GM19099 (cell line): ENCODE measurements around the gene CORO6.

Experiments
- POLR2A ChIP-seq: IDR thresholded peaks from 3 replicates; pipeline ENCODE4 v1.6.1; 2011; ENCODE audit warnings: low read depth; ENCODE audit not compliant: insufficient read length; ENCODE audit errors: extremely low read depth

CORO6 gene

DNA sequence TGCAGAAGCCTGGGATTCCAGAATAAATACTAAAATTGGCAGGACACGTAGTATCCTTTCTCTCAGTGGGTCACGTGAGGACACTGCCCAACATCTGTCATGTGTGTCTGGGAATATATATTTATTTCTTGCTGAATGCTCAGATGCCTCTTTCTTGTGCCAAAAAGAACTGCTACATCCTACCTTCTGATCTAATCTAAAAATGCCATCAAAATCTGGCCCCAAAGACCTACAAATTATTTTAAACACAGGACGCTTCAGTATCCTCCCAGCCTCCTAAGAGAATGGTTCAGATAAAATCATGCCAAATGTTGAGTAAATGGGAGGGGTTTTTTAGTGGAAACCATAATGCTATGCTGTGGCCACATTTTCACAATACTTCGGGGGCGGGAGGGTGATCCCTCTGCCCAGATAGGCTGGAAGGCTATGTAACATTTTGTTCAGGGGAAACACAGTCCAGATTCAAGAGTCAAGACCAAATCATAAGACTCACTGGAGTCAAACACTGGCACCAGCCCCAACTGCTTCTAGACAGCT, 22.9 kb upstream of the CORO6 start:
- TF ChIP-seq POLR2A: no peak

DNA sequence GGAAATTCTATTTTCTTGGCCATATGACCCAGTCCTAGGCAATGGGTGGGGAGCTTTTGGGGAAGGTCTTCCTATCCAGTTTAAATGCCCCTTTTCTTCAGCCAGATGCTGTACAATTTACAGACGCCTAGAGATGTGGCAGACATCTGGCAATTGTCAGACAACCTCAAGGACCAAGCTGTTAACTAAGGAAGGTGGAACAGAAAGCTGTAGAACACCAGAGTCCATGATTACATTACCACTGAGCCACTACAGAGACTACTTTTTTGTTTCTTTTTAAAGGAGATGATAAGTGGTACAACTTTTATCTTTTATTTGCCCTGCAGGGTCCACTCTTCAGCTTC, 21.1 kb upstream of the CORO6 start:
- TF ChIP-seq POLR2A: no peak

DNA sequence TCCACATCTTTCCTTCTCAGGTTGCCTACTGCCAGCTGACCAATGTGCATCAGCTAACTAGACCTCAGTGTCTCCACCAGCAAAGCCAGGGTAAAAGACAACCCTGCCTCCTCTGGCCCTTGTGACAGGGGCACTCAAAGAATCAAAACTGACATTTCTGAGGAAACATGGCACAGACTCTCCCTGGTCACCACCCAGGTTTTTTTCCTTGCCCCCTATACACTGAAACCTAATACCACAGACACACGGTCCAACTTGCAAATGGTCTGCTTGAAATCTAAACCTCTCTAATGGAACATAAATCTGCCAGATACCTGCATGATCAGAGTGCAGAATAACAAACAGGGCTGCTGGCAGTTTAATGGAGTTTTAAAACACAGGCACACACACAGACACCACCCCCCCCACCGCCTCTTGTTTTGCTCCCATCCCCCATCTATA, 19.5 kb upstream of the CORO6 start:
- no peak for TF ChIP-seq POLR2A

DNA sequence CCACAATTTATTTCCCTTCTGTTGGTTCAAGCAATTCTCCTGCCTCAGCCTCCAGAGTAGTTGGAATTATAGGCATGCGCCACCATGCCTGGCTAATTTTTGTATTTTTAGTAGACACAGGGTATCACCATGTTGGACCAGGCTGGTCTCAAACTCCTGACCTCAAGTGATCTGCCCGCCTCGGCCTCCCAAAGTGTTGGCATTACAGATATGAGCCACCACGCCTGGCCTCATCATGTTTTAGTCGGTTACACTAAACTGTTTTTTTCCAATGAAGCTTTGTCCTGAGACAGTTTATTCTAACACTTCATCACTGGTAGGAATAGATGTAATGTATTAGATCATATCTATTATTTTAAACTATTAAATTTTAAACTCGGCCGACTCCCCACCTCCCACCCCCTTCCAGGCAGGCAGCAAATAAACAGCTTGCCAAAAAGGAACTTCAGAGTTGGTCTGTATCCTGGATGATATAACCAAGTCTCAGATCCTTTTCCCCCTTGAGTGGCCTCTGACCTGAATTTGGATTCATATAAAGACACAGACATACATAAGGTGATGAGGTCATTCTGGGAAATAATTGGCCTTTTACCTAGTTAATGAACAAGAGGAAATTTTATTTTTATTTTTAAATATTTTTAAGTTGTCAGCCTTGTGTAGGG, 18.4 kb upstream of the CORO6 start:
- no peak for TF ChIP-seq POLR2A

DNA sequence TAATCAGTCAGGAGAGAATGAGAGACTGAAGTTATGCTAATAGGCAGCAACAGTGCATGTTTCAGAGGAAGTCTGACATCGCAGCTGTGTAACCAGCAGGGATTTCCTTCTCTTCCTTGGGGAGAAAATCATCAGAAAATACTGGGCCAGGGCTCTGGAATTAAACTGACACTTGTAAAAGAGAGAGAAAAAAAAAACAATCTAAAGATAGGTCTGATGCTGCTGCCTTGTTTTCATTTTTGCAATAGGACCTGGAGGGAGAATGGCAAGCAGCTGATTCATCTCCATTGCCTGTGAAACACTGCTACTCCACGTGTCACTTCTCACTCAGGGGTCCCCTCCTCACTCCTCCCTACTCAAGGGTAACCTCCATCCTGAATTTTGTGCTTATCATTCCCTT, 17.7 kb upstream of the CORO6 start:
- no peak for TF ChIP-seq POLR2A

DNA sequence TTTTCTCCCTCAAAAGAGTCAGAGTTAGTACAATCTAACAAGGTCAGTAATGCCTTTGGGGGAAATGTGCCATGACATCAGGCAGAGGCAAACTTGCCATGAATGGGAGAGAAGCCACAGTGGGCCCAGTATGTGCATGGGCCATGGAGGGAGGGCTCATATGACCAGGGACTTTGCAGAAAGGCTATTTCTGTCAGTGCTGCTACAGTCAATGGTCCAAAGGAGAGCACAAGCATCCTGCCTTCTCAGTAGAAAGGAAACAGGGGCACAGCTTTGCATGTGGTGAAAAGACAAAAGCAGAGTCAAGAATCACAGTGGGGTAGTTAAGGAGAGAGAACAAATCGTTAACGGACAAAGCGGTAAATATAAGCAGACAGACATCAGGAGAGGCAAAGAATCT, 11.2 kb upstream of the CORO6 start:
- no peak for TF ChIP-seq POLR2A

DNA sequence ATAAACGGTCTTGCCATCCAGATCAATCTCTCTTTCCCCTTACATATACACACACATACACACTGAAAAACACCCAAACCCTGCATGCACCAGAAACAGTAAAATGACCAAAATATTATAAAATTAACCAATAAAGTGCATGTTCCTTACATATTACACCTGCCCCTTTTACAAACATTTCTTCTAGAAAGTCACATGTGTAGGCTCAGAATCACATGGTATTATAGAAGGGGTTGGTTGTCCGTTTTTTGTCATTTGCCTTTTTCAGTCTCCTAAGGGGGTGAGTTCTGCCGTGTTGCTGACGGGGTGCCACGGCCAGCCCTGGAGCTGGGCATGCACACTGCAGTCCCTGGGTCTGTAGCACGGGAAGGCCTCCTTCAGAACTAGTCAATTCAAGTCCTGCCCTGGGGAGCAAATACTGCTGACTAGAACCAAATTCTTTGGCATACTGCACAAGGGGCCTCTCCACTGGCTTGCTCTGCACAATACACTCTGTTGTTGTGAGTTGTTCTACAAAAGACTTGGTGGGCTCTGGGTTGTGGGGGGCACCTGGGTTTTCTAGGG, 8.0 kb upstream of the CORO6 start:
- no peak for TF ChIP-seq POLR2A

DNA sequence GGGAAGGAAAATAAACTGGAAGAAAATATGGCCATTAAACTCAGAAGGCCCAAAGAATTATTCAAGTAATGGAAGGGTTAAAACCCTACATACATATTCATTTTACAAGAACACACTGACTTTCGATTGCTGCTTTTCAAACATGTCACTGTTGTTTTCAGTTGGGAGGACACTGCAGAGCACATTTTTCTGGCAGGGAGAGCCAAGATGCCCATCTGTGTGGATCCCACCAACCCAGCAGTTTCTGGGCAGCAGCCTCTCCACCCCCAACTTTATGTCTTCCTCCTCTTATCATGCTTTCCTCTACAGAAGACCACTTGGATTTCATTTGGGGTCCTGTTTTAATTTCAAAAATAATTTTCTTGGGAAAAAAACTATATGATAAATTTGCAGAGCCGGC, 7.1 kb upstream of the CORO6 start:
- TF ChIP-seq POLR2A: no peak

DNA sequence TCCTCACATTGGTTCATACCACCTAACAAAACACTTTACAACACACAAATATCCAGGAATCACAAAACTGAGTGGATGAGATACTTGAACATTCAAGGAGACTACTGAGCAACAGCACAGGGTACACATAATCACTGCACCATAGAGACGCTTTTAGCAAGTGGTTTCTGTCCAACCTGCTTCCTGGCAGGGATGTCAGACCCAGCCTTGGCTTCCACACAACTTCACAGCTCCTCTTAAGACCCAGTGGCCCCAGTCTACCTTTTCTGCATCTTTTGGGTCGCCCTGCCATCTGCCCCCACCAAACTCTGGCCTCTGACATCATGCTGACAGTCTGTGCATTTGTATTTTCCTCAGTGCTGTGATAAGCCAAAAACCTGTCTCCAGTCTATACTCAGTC, 5.9 kb upstream of the CORO6 start:
- no peak for TF ChIP-seq POLR2A

DNA sequence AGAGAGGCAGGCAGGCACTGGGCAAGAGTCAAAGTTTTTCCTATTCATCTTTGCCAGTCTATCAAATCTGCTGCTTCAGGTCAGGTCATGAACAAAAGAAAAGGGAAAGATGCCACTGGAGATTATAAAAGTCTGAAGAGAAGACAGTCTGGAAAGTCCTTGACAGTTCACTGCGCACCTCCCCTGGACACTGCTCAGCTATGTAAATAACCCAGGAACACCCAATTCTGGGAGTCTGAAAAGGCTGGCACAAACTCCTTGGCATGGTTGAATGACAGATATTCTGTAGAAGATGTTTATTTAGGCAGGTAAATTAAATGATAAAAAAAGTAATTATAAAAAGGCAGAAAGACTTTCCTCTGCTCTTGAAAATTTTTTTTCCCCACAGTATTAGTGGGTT, 5.2 kb upstream of the CORO6 start:
- no peak for TF ChIP-seq POLR2A

DNA sequence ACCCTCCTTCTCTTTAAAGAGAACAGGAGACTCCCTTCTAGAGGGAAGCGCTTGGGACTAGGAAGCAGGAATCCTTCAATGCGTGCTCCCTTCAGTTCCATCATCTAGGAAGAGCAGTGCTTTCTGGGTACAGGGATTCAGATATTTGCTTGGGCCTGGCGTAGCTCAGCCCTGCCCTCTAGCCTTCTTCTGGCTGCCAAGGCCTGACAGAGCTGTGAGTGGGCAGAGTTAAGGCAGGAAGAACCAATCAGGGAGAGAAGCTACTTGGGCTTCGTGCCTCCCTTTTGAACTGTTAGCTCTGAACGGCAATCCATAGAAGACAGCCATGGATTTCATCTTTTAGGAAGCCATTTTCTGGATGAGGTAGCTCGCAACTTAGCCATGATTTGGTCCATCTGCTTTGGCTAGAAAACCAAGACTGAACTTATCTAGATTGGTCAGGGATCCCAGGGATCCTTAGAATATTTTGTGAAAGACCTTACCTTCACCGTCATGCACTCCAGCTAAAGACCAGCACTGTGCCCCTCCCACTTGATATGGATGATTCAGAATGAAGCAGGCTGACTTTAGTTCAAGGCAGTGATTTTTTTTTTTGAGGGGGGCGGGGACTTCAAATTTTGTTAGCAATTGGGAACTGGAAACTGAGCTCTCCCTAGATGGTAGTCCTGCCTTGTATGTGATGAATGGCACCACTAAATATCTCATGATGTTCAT, 2.5 kb upstream of the CORO6 start:
- no peak for TF ChIP-seq POLR2A

DNA sequence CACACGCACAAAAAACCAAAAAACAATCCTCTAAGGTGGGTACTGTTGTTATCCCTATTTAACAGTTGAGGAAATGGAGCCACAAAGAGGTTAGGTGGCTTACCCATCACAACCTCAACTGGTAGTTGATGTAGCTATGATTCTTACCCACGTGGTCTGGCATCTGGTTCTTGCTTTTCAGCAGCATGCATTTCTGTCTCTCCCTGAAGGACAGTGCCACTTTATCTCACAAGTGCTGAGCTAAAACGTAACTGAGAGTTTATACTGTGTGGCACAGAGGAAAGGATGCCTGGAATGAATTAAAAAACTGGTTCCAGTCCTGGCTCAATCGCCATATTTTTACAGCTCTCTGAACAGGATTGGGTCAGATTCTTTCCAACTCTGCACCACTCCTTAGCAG, 1.9 kb upstream of the CORO6 start:
- no peak for TF ChIP-seq POLR2A

DNA sequence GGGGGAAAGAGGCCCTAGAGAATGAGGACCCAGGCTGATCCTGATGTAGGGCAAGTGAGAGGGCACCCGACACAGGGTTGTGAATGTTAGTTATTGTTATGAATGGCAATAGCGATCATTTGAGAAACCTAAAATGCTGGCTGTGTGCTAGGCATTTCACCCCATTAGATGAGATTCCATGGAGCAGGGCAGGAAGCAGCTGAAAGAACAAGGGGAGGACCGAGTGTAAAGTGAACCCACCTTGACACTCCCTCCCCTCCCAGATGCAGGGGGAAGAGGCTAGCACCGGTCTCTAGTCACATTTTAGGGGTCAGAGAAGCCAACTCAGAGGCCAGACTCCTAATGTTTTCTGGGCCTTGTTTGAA, 553 bp upstream of the CORO6 start:
- TF ChIP-seq POLR2A: no peak

DNA sequence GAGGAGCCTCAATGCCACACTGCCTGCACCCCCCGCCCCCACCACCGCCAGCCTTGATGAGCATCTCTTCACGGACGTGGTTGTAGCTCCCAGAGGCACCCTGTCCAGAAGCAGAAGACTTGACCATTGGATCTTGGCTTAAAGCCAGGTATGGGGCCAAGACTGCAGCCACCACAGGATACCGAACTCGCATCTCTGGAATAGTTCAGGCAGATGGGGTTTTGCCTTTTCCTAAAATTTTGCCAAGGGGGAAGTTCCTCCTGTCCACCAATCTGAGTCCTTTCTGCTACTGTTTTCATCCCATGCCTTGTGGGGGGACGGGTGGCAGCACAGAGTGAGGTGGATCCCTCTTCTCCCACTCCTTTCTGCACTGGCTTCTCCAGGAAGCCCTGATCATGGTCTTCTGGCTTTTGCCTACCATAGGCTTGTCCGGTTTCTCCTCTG, 939 bp downstream of the CORO6 start:
- TF ChIP-seq POLR2A: no peak

DNA sequence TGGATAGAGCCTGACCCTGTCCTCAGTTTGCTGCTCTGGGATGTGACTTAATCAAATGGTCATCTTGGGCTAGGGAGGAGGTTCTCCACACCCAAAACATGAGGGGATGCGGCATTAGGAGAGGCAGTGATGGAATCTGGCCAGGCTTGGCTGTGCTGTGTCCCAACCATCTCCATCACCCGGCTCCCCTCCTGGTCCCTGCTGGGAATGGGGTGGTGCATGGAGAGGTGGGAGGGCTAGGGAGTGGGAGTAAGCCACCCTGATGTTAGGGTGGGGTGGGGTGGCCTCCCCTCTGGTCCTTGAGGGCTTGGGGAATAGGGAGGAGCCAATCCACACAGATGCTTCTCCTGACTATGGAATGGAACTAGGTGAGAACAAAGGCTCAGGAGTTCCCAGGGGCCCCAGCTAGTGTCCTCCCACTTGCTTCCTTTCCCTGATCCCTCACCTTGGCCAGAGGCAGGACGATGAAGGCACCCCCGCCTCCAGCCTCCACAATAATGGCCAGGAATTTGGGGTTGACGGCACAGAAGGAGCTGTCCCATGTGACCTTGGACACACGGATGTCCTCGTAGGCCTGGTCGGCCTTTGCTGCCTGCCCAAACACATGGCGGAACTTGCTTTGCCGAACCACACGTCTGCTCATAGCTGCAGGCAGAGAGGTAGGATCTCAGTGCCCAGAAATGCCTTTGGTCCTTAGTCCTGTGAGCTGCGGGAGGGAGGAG, 1.8 kb downstream of the CORO6 start:
- no peak for TF ChIP-seq POLR2A
